Esophagus squamous epithelium (tissue), 5 donors: Measurements from ENCODE around the gene UNC93A. TPM values are rescaled to one million over a fixed set of nuclear protein-coding genes. Genes with fewer than 3 reads are reported as not detected.
"Not testable (repeated sequence)": the region's sequence is repeated elsewhere in the genome, so short reads cannot be mapped to it uniquely, and the experiment has no call there.

ENCODE experiments used
- DNase-seq: peaks from one replicate; lab custom pipeline; 2025; lab: John Stamatoyannopoulos, UW
- H3K27ac ChIP-seq, 4 donors: fragments of 200-600 bp; sonication (generic); one replicate each; pipeline ENCODE4 v1.5.1; 2016 to 2019; ENCODE audit warnings: mild to moderate bottlenecking in 1 of 4
- H3K27me3 ChIP-seq, 4 donors: fragments of 200-600 bp; sonication (generic); 1 replicate in 3 of 4; 2 replicates in 1 of 4; pipeline versions ENCODE4 v1.5.1 to v1.6.0; 2017 to 2021; ENCODE audit warnings: antibody characterized with exemption in 1 of 4
- H3K36me3 ChIP-seq, 3 donors: fragments of 200-600 bp; sonication (generic); one replicate each; pipeline ENCODE4 v1.5.1; 2016 to 2019
- H3K4me1 ChIP-seq, 3 donors: fragments of 200-600 bp; sonication (generic); one replicate each; pipeline ENCODE4 v1.5.1; 2017 to 2019
- H3K4me3 ChIP-seq, 4 donors: fragments of 200-600 bp; sonication (generic); 1 replicate in 3 of 4; 2 replicates in 1 of 4; pipeline ENCODE4 v1.5.1; 2016 to 2019; ENCODE audit warnings: mild to moderate bottlenecking in 2 of 4, moderate library complexity in 1 of 4
- H3K9me3 ChIP-seq, 3 donors: fragments of 200-600 bp; sonication (generic); one replicate each; pipeline ENCODE4 v1.5.1; 2016 to 2019
- POLR2A ChIP-seq, 4 donors: fragments of 450-650 bp; IDR thresholded peaks; one replicate each; pipeline ENCODE4 v1.6.1; 2017; ENCODE audit warnings: antibody characterized with exemption in 4 of 4, mild to moderate bottlenecking in 4 of 4, moderate library complexity in 3 of 4
- WGBS, 2 donors: methylation state at CpG; one replicate each; pipeline ENCODE4 v1.1.5; 2018; 5-methylcytosine and 5-hydroxymethylcytosine counted together
- intact Hi-C: fragments of 100-400 bp; cut with DNase I; formaldehyde crosslinking; loops from one replicate; pipeline ENCODE4 v1.15.0; 2022
- total RNA-seq, 4 donors: library from RNA; depleted of rRNA; stranded (reverse); fragments of >200 nt; gene quantifications; one replicate each; pipeline ENCODE4 v1.1.0, GENCODE V29; 2016
- TF ChIP-seq, protein P1 (sequence below), 6 experiments: fragments of 450-650 bp in 4 of 6; fragments of 200-600 bp in 2 of 6; sonication (generic) in 2 of 6; IDR thresholded peaks; one replicate each; pipeline ENCODE4 v1.5.1; 2016 to 2019; ENCODE audit warnings: antibody characterized with exemption in 6 of 6, mild to moderate bottlenecking in 4 of 6, moderate library complexity in 4 of 6
- donor health status: DM: yes; HTN: yes; CAD: no.

The UNC93A gene
- total RNA-seq, 4 donors from 2014 or later, result 0.76 to 5.2 (median 0.93) TPM

DNA sequence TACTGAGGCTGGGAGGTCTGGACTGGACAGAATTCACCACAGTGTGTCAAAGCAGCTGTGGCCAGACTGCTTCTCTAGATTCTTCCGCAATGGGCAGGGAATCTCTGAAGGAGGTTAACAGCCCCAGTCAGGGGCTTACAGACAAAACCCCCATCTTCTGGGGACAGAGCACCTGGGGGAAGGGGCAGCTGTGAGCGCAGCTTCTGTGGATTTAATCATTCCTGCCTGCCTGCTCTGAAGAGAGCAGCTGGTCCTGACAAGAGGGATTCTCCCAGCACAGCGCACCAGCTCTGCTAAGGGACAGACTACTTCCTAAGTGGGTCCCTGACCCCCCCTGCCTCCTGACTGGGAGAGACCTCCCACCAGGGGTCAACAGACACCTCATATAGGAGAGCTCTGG lies 32.5 kb upstream of the UNC93A start:
- intact Hi-C loops, result no loop called here
- WGBS, 2 donors, result no CpG with 5 or more reads among the region's 3 CpGs
- DNase-seq, result no peak

DNA sequence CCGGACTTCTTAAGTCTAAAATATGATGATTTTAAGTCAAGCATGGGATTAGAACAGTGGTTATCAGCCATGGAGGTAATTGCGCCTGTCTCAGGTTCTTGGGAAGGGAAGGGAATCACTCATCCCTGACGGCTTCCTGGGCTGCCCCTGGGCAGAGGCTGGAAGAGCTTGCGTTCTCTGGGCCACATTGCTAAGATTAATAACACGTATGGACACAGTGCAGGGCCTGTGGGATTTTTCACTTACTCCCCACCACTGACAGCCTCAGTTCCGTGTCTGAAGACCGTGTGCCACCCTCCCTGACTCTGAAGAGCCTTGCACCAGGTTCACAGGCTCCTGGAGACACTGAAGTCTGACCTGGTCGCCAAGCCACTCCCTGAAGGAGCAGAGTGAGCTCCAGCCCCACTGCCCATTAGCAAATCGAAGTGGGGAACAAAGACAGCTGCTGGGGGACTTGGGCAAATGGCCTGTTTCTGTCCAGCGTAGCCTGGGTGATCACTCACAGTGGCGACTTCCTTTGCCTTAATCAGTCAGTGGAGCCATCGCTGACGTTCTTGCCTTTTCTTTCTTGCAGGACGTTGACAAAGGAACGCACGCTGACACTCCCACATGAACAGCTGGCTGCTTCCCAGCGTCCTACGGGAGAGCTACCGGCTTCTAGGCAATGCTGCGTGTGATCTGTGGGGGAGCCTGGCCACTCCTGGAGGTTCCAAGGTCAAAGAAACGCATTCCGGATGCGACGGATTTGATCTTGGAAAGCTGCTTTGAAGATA lies 24.9 kb upstream of the UNC93A start:
- intact Hi-C loops, DNase-seq, H3K36me3 ChIP-seq, H3K4me3 ChIP-seq, H3K27me3 ChIP-seq, H3K9me3 ChIP-seq: not testable (repeated sequence)
- Histone ChIP-seq H3K27ac (peak overlapping the region in 2 of 4 donors; percentile 30 to 36), H3K4me1 (peaks cover 0 to 15% (median 0%) of the 10 kb centered on the region in 3 donors)
- 20 to 73% methylated on average over 1 of the region's 24 CpGs for WGBS, 2 donors

More for the DNA sequence above, 32.5 kb upstream of the UNC93A start:
- no peaks in the 10 kb centered on the region for H3K36me3 ChIP-seq
- peaks cover 0 to 13% (median 0%) of the 10 kb centered on the region in 4 donors for H3K27me3 ChIP-seq
- TF ChIP-seq, protein P1, sequence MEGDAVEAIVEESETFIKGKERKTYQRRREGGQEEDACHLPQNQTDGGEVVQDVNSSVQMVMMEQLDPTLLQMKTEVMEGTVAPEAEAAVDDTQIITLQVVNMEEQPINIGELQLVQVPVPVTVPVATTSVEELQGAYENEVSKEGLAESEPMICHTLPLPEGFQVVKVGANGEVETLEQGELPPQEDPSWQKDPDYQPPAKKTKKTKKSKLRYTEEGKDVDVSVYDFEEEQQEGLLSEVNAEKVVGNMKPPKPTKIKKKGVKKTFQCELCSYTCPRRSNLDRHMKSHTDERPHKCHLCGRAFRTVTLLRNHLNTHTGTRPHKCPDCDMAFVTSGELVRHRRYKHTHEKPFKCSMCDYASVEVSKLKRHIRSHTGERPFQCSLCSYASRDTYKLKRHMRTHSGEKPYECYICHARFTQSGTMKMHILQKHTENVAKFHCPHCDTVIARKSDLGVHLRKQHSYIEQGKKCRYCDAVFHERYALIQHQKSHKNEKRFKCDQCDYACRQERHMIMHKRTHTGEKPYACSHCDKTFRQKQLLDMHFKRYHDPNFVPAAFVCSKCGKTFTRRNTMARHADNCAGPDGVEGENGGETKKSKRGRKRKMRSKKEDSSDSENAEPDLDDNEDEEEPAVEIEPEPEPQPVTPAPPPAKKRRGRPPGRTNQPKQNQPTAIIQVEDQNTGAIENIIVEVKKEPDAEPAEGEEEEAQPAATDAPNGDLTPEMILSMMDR (IDR thresholded peaks at IDR 0.05), result no peak
- TF ChIP-seq POLR2A (IDR thresholded peaks at IDR 0.05), result no peak
- H3K4me1 ChIP-seq, result no peaks in the 10 kb centered on the region
- H3K9me3 ChIP-seq, result peaks cover 0 to 2% (median 0%) of the 10 kb centered on the region in 3 donors
- no peak overlapping the region for H3K27ac ChIP-seq
- no peak overlapping the region for H3K4me3 ChIP-seq

GRCh38 chr6:167266830-167267555 lies 24.1 kb upstream of the UNC93A start:
- H3K4me3 ChIP-seq, result no peak overlapping the region
- peaks cover 0 to 2% (median 0%) of the 10 kb centered on the region in 3 donors for H3K9me3 ChIP-seq
- H3K36me3 ChIP-seq, result no peaks in the 10 kb centered on the region
- intact Hi-C loops, result no loop called here
- TF ChIP-seq POLR2A (IDR thresholded peaks at IDR 0.05), result no peak
- TF ChIP-seq, protein P1 (IDR thresholded peaks at IDR 0.05), result no peak
- peak overlapping the region in 3 of 4 donors; percentile 30 to 79 (median 56) for H3K27ac ChIP-seq
- DNase-seq, result no peak
- H3K27me3 ChIP-seq, result peaks cover 0 to 7% (median 0%) of the 10 kb centered on the region in 4 donors
- peaks cover 0 to 18% (median 0%) of the 10 kb centered on the region in 3 donors for H3K4me1 ChIP-seq
- 63 to 73% methylated on average over 10 to 11 of the region's 21 CpGs for WGBS, 2 donors

GRCh38 chr6:167267556-167267898 lies 23.6 kb upstream of the UNC93A start:
- intact Hi-C loops, H3K27me3 ChIP-seq, H3K36me3 ChIP-seq, H3K9me3 ChIP-seq, DNase-seq, H3K4me3 ChIP-seq: not testable (repeated sequence)
- peaks cover 0 to 18% (median 0%) of the 10 kb centered on the region in 3 donors for H3K4me1 ChIP-seq
- 69 to 70% methylated on average over 3 of the region's 3 CpGs for WGBS, 2 donors
- H3K27ac ChIP-seq, result peak overlapping the region in 3 of 4 donors; percentile 30 to 79 (median 56)

GRCh38 chr6:167267921-167268401 lies 23.2 kb upstream of the UNC93A start:
- peaks cover 0 to 18% (median 0%) of the 10 kb centered on the region in 3 donors for H3K4me1 ChIP-seq
- DNase-seq, result no peak
- peak overlapping the region in 3 of 4 donors; percentile 67 to 79 (median 74) for H3K27ac ChIP-seq
- WGBS, 2 donors, result 82 to 95% methylated on average over 3 to 5 of the region's 12 CpGs
- TF ChIP-seq, protein P1 (IDR thresholded peaks at IDR 0.05), result no peak
- no peak for TF ChIP-seq POLR2A (IDR thresholded peaks at IDR 0.05)
- intact Hi-C loops, result no loop called here
- H3K9me3 ChIP-seq, result no peaks in the 10 kb centered on the region
- H3K4me3 ChIP-seq, result no peak overlapping the region
- peaks cover 0 to 7% (median 0%) of the 10 kb centered on the region in 4 donors for H3K27me3 ChIP-seq
- H3K36me3 ChIP-seq, result no peaks in the 10 kb centered on the region
